NOMO-1 treated with dmso at 0.1 percent for 144 hours (cell line): Measurements from ENCODE around the gene RNF26.

ENCODE experiments used
- DNase-seq: peaks from one replicate; lab custom pipeline; 2025; ENCODE audit not compliant: unreplicated experiment; lab: John Stamatoyannopoulos, UW

RNF26 gene

GRCh38 chr11:119369132-119369925 lies 35.0 kb downstream of the RNF26 start:
- no peak for DNase-seq

GRCh38 chr11:119370486-119371046 lies 36.2 kb downstream of the RNF26 start:
- DNase-seq, result peak; percentile 31

- no peak for DNase-seq
Measured at GRCh38 chr11:119371067-119371601, 36.8 kb downstream of the RNF26 start.

- DNase-seq, result no peak
Measured at GRCh38 chr11:119371778-119372182, 37.5 kb downstream of the RNF26 start.

- DNase-seq, result no peak
Measured at GRCh38 chr11:119372260-119373058, 38.1 kb downstream of the RNF26 start.

GRCh38 chr11:119373059-119373920 lies 39.0 kb downstream of the RNF26 start:
- DNase-seq, result no peak

GRCh38 chr11:119373921-119374631 lies 39.7 kb downstream of the RNF26 start:
- DNase-seq, result peak; percentile 12

GRCh38 chr11:119374632-119375336 lies 40.5 kb downstream of the RNF26 start:
- DNase-seq, result no peak

GRCh38 chr11:119375337-119376196 lies 41.2 kb downstream of the RNF26 start:
- no peak for DNase-seq

- no peak for DNase-seq
Measured at GRCh38 chr11:119376197-119376847, 42.0 kb downstream of the RNF26 start.

- no peak for DNase-seq
Measured at GRCh38 chr11:119377112-119377901, 43.0 kb downstream of the RNF26 start.

- DNase-seq, result no peak
Measured at GRCh38 chr11:119377961-119378667, 43.8 kb downstream of the RNF26 start.

- DNase-seq, result no peak
Measured at GRCh38 chr11:119378851-119379465, 44.6 kb downstream of the RNF26 start.

GRCh38 chr11:119380160-119380826 lies 46.0 kb downstream of the RNF26 start:
- DNase-seq, result no peak

GRCh38 chr11:119380827-119381180 lies 46.5 kb downstream of the RNF26 start:
- DNase-seq, result no peak
